Thymus (tissue), 14 donors: ENCODE results near the gene TLK1. TPM values are rescaled to one million over a fixed set of nuclear protein-coding genes. Genes with fewer than 3 reads are reported as not detected.

Experiments
- DNase-seq, 9 donors: peaks; one replicate each; pipeline ENCODE4 v3.0.0-alpha.2; 2013; ENCODE audit warnings: low spot score in 9 of 9, low read depth in 6 of 9, missing footprints in 1 of 9
- H3K27ac ChIP-seq, 2 donors: one replicate each; pipeline ENCODE4 v1.5.1; 2013; ENCODE audit warnings: control low read depth in 1 of 2, low read depth in 1 of 2, low read length in 1 of 2, mild to moderate bottlenecking in 1 of 2, moderate library complexity in 1 of 2
- H3K27me3 ChIP-seq, 2 donors: one replicate each; pipeline ENCODE4 v1.5.1; 2013; ENCODE audit warnings: low read length in 1 of 2; ENCODE audit not compliant: control insufficient read depth in 2 of 2, insufficient read depth in 1 of 2
- H3K36me3 ChIP-seq, 2 donors: one replicate each; pipeline ENCODE4 v1.5.1; 2013; ENCODE audit warnings: low read length in 1 of 2, mild to moderate bottlenecking in 1 of 2, moderate library complexity in 1 of 2; ENCODE audit not compliant: control insufficient read depth in 2 of 2, insufficient read depth in 2 of 2
- H3K4me1 ChIP-seq, 2 donors: one replicate each; pipeline ENCODE4 v1.5.1; 2013; ENCODE audit warnings: low read length in 2 of 2; ENCODE audit not compliant: control insufficient read depth in 2 of 2, insufficient read depth in 2 of 2
- H3K4me3 ChIP-seq, 2 donors: one replicate each; pipeline ENCODE4 v1.5.1; 2013; ENCODE audit warnings: low read length in 2 of 2, control low read depth in 1 of 2, mild to moderate bottlenecking in 1 of 2
- H3K9me3 ChIP-seq, 2 donors: one replicate each; pipeline ENCODE4 v1.5.1; 2013; ENCODE audit warnings: low read length in 1 of 2, mild to moderate bottlenecking in 1 of 2; ENCODE audit not compliant: control insufficient read depth in 2 of 2, insufficient read depth in 1 of 2
- WGBS: extraction: QIAGEN DNeasy Blood & Tissue Kit; methylation state at CpG from one replicate; pipeline ENCODE4 v1.1.7; 2013; 5-methylcytosine and 5-hydroxymethylcytosine counted together
- long read RNA-seq, 10 donors: transcript quantifications; one replicate each; lab custom pipeline, GENCODE V29; 2026
- polyA plus RNA-seq: library from polyadenylated mRNA; stranded (reverse); fragments of 200-250 nt; gene quantifications from one replicate; pipeline ENCODE4 v1.2.3, GENCODE V29; 2013
- total RNA-seq: library from RNA; stranded (reverse); fragments of 120-200 nt; gene quantifications from one replicate; pipeline ENCODE4 v1.2.4, GENCODE V29; 2013
- donor health status: healthy.

TLK1 gene
- total RNA-seq (15.5 TPM), polyA plus RNA-seq (29.3 TPM)
- long read RNA-seq, donor 1 = 0 reads
- long read RNA-seq, donor 2, full-length matches to known transcripts = 7 of 13 reads
- long read RNA-seq, donor 2, partial matches to known transcripts = 6 of 13 reads
- long read RNA-seq, donor 2, other reads (novel, unspliced or antisense) = 0 of 13 reads
- long read RNA-seq, donor 3, full-length matches to known transcripts = 2 of 2 reads
- long read RNA-seq, donor 3, partial matches to known transcripts = 0 of 2 reads
- long read RNA-seq, donor 3, other reads (novel, unspliced or antisense) = 0 of 2 reads
- long read RNA-seq, donor 4 = 0 reads
- long read RNA-seq, donor 5, full-length matches to known transcripts = 2 of 2 reads
- long read RNA-seq, donor 5, partial matches to known transcripts = 0 of 2 reads
- long read RNA-seq, donor 5, other reads (novel, unspliced or antisense) = 0 of 2 reads
- long read RNA-seq, donor 6, full-length matches to known transcripts = 1 of 45 reads
- long read RNA-seq, donor 6, partial matches to known transcripts = 44 of 45 reads
- long read RNA-seq, donor 6, other reads (novel, unspliced or antisense) = 0 of 45 reads
- long read RNA-seq, donor 7, full-length matches to known transcripts = 2 of 2 reads
- long read RNA-seq, donor 7, partial matches to known transcripts = 0 of 2 reads
- long read RNA-seq, donor 7, other reads (novel, unspliced or antisense) = 0 of 2 reads
- long read RNA-seq, donor 8, full-length matches to known transcripts = 1 of 1 reads
- long read RNA-seq, donor 8, partial matches to known transcripts = 0 of 1 reads
- long read RNA-seq, donor 8, other reads (novel, unspliced or antisense) = 0 of 1 reads
- long read RNA-seq, donor 9, full-length matches to known transcripts = 2 of 2 reads
- long read RNA-seq, donor 9, partial matches to known transcripts = 0 of 2 reads
- long read RNA-seq, donor 9, other reads (novel, unspliced or antisense) = 0 of 2 reads
- long read RNA-seq, donor 10, full-length matches to known transcripts = 2 of 2 reads
- long read RNA-seq, donor 10, partial matches to known transcripts = 0 of 2 reads
- long read RNA-seq, donor 10, other reads (novel, unspliced or antisense) = 0 of 2 reads

- no peaks in the 10 kb centered on the region for H3K36me3 ChIP-seq
- H3K4me3 ChIP-seq = peak within 1 kb of the TSS; percentile 77 to 91
- DNase-seq = peak; percentile 36 to 88 (median 67)
- no peaks in the 10 kb centered on the region for H3K27me3 ChIP-seq
- H3K9me3 ChIP-seq = no peaks in the 10 kb centered on the region
- peaks cover 9 to 19% of the 10 kb centered on the region in 2 donors for H3K4me1 ChIP-seq
- WGBS = under 1% methylated on average over 96 of the region's 97 CpGs
- H3K27ac ChIP-seq = peak within 1 kb of the TSS; percentile 98
These were observed at the start of gene TLK1 for GRCh38 chr2:171160119-171160955. Gene TLK1, minus strand, starts transcription at chr2:171160893. Its CDS starts 465 bp downstream, at chr2:171160428.

GRCh38 chr2:171210216-171210863, 49.6 kb upstream of the TLK1 start:
- no peak for DNase-seq
- peak overlapping the region in 1 of 2 donors; percentile 84 for H3K27ac ChIP-seq
- H3K27me3 ChIP-seq = no peaks in the 10 kb centered on the region
- peaks cover 8 to 13% of the 10 kb centered on the region in 2 donors for H3K4me1 ChIP-seq
- H3K36me3 ChIP-seq = no peaks in the 10 kb centered on the region
- no peak overlapping the region for H3K4me3 ChIP-seq
- no peaks in the 10 kb centered on the region for H3K9me3 ChIP-seq
- WGBS = 90% methylated on average over 9 of the region's 9 CpGs

- DNase-seq = no peak
- H3K36me3 ChIP-seq = no peaks in the 10 kb centered on the region
- peaks cover 8 to 13% of the 10 kb centered on the region in 2 donors for H3K4me1 ChIP-seq
- no peaks in the 10 kb centered on the region for H3K27me3 ChIP-seq
- no peak overlapping the region for H3K4me3 ChIP-seq
- no peaks in the 10 kb centered on the region for H3K9me3 ChIP-seq
- H3K27ac ChIP-seq = no peak overlapping the region
These were observed 48.0 kb upstream of the TLK1 start for GRCh38 chr2:171208657-171209056.

- Histone ChIP-seq H3K9me3 (no peaks in the 10 kb centered on the region), H3K36me3 (no peaks in the 10 kb centered on the region), H3K4me3 (no peak overlapping the region), H3K4me1 (peaks cover 8 to 9% of the 10 kb centered on the region in 2 donors), H3K27ac (no peak overlapping the region), H3K27me3 (no peaks in the 10 kb centered on the region)
- over 99% methylated on average over 2 of the region's 2 CpGs for WGBS
- no peak for DNase-seq
These were observed 45.9 kb upstream of the TLK1 start for GRCh38 chr2:171206422-171207115.

GRCh38 chr2:171205551-171205950, 44.9 kb upstream of the TLK1 start:
- Histone ChIP-seq H3K27ac (no peak overlapping the region), H3K36me3 (no peaks in the 10 kb centered on the region), H3K27me3 (no peaks in the 10 kb centered on the region), H3K4me3 (no peak overlapping the region), H3K9me3 (no peaks in the 10 kb centered on the region), H3K4me1 (peaks cover 0 to 2% of the 10 kb centered on the region in 2 donors)
- 99% methylated on average over 2 of the region's 2 CpGs for WGBS
- DNase-seq = no peak

- Histone ChIP-seq H3K9me3 (no peaks in the 10 kb centered on the region), H3K27me3 (no peaks in the 10 kb centered on the region), H3K36me3 (no peaks in the 10 kb centered on the region), H3K4me3 (no peak overlapping the region), H3K4me1 (no peaks in the 10 kb centered on the region), H3K27ac (no peak overlapping the region)
- 97% methylated on average over 4 of the region's 4 CpGs for WGBS
- no peak for DNase-seq
These were observed 41.1 kb upstream of the TLK1 start for GRCh38 chr2:171201767-171202166.

- Histone ChIP-seq H3K36me3 (no peaks in the 10 kb centered on the region), H3K27me3 (no peaks in the 10 kb centered on the region), H3K27ac (no peak overlapping the region), H3K9me3 (no peaks in the 10 kb centered on the region), H3K4me1 (no peaks in the 10 kb centered on the region), H3K4me3 (no peak overlapping the region)
- no peak for DNase-seq
- 96% methylated on average over 1 of the region's 1 CpG for WGBS
These were observed 40.6 kb upstream of the TLK1 start for GRCh38 chr2:171201271-171201670.

GRCh38 chr2:171200469-171200868, 39.8 kb upstream of the TLK1 start:
- H3K4me3 ChIP-seq = no peak overlapping the region
- H3K4me1 ChIP-seq = no peaks in the 10 kb centered on the region
- H3K27ac ChIP-seq = no peak overlapping the region
- H3K27me3 ChIP-seq = no peaks in the 10 kb centered on the region
- no peaks in the 10 kb centered on the region for H3K9me3 ChIP-seq
- no peaks in the 10 kb centered on the region for H3K36me3 ChIP-seq
- WGBS = 99% methylated on average over 1 of the region's 1 CpG
- DNase-seq = no peak
